HEK293 (cell line): ENCODE results near the gene ESPL1.
A peak's percentile ranks its signal among the peaks of the same experiment; 100 is the strongest.

Experiments
- CTCF ChIA-PET: fragments of 350-600 bp; formaldehyde crosslinking; extraction: SDS; loops from one replicate; lab custom pipeline; 2021; ENCODE audit warnings: antibody characterized with exemption; lab: Yijun Ruan, JAX
- POLR2A ChIA-PET: fragments of 300-600 bp; formaldehyde crosslinking; extraction: SDS; loops from one replicate; lab custom pipeline; 2020; ENCODE audit warnings: antibody characterized with exemption, inconsistent platforms; lab: Yijun Ruan, JAX
- H3K27ac ChIP-seq: fragments of 200-500 bp; sonication (Bioruptor generic); 2 replicates; pipeline ENCODE4 v1.5.1; 2014; ENCODE audit warnings: low read depth, low read length, control low read depth, inconsistent platforms; ENCODE audit errors: extremely low read depth
- H3K36me3 ChIP-seq, 2 experiments: fragments of 200-500 bp in 1 of 2; sonication (Bioruptor generic) in 1 of 2; 1 replicate in 1 of 2; 2 replicates in 1 of 2; pipeline ENCODE4 v1.5.1; 2014 to 2017; ENCODE audit warnings: inconsistent platforms in 2 of 2, low read length in 2 of 2; ENCODE audit not compliant: control insufficient read depth in 2 of 2, insufficient read depth in 1 of 2
- H3K4me1 ChIP-seq: fragments of 200-500 bp; sonication (Bioruptor generic); 2 replicates; pipeline ENCODE4 v1.5.1; 2014; ENCODE audit warnings: mild to moderate bottlenecking, low read length, inconsistent platforms; ENCODE audit not compliant: control insufficient read depth, insufficient read depth
- H3K4me3 ChIP-seq: 2 replicates; pipeline ENCODE4 v1.5.1; 2011; ENCODE audit warnings: low read depth, mild to moderate bottlenecking, control low read depth, low read length, moderate library complexity
- H3K9me3 ChIP-seq: fragments of 200-500 bp; sonication (Bioruptor generic); 2 replicates; pipeline ENCODE4 v1.5.1; 2014; ENCODE audit warnings: low read depth, low read length, inconsistent platforms; ENCODE audit not compliant: control insufficient read depth, insufficient read depth
- GFI1B ChIP-seq: fragments of 450-650 bp; formaldehyde crosslinking; IDR thresholded peaks from 2 replicates; pipeline ENCODE4 v1.5.1; 2016; ENCODE audit warnings: missing biosample characterization, missing genetic modification characterization
- HOXD13 ChIP-seq: sonication (generic); formaldehyde crosslinking; IDR thresholded peaks from 2 replicates; pipeline ENCODE4 v1.8.0; 2022; ENCODE audit warnings: missing genetic modification reagents, borderline replicate concordance
- KLF8 ChIP-seq: fragments of 450-650 bp; formaldehyde crosslinking; IDR thresholded peaks from 2 replicates; pipeline ENCODE4 v1.5.1; 2016; ENCODE audit warnings: missing biosample characterization, missing genetic modification characterization
- MYNN ChIP-seq: fragments of 450-650 bp; formaldehyde crosslinking; IDR thresholded peaks from 2 replicates; pipeline ENCODE4 v1.5.1; 2016; ENCODE audit warnings: missing biosample characterization, missing genetic modification characterization, borderline replicate concordance
- PRDM1 ChIP-seq: fragments of 450-650 bp; formaldehyde crosslinking; IDR thresholded peaks from 2 replicates; pipeline ENCODE4; 2016; ENCODE audit warnings: missing biosample characterization, missing genetic modification characterization
- SALL2 ChIP-seq: fragments of 450-650 bp; formaldehyde crosslinking; IDR thresholded peaks from 2 replicates; pipeline ENCODE4 v1.5.0; 2017; ENCODE audit warnings: missing biosample characterization, mild to moderate bottlenecking, missing genetic modification characterization, borderline replicate concordance
- TRIM28 ChIP-seq: IDR thresholded peaks from 2 replicates; pipeline ENCODE4 v1.6.1; 2011; ENCODE audit warnings: low read length, control low read depth, borderline replicate concordance
- ZBTB1 ChIP-seq: fragments of 450-650 bp; formaldehyde crosslinking; IDR thresholded peaks from 2 replicates; pipeline ENCODE4 v1.5.1; 2016; ENCODE audit warnings: missing biosample characterization, missing genetic modification characterization
- ZBTB8A ChIP-seq: fragments of 450-650 bp; formaldehyde crosslinking; IDR thresholded peaks from 2 replicates; pipeline ENCODE4 v1.5.1; 2016; ENCODE audit warnings: missing biosample characterization, missing genetic modification characterization
- ZFP37 ChIP-seq: fragments of 450-650 bp; formaldehyde crosslinking; IDR thresholded peaks from 2 replicates; pipeline ENCODE4 v1.5.1; 2016; ENCODE audit warnings: missing biosample characterization, missing genetic modification characterization
- ZNF391 ChIP-seq: fragments of 450-650 bp; formaldehyde crosslinking; IDR thresholded peaks from 2 replicates; pipeline ENCODE4 v1.5.1; 2016; ENCODE audit warnings: low read depth, missing biosample characterization, missing genetic modification characterization, borderline replicate concordance
- ZNF394 ChIP-seq: fragments of 450-650 bp; formaldehyde crosslinking; IDR thresholded peaks from 2 replicates; pipeline ENCODE4 v1.5.1; 2016; ENCODE audit warnings: missing biosample characterization, missing genetic modification characterization, mild to moderate bottlenecking, moderate library complexity, borderline replicate concordance
- ZNF626 ChIP-seq: fragments of 450-650 bp; sonication (Bioruptor Pico); formaldehyde crosslinking; IDR thresholded peaks from 2 replicates; pipeline ENCODE4 v1.5.1; 2018; ENCODE audit warnings: missing biosample characterization, missing genetic modification characterization, inconsistent platforms
- ZNF654 ChIP-seq: fragments of 450-650 bp; formaldehyde crosslinking; IDR thresholded peaks from 2 replicates; pipeline ENCODE4 v1.5.1; 2016; ENCODE audit warnings: low read depth, missing biosample characterization, missing genetic modification characterization
- ZNF660 ChIP-seq: fragments of 450-650 bp; IDR thresholded peaks from 2 replicates; pipeline ENCODE4 v1.5.1; 2018; ENCODE audit warnings: missing biosample characterization, mild to moderate bottlenecking, missing genetic modification characterization
- ZNF670 ChIP-seq: fragments of 450-650 bp; formaldehyde crosslinking; IDR thresholded peaks from 2 replicates; pipeline ENCODE4 v1.5.1; 2016; ENCODE audit warnings: missing biosample characterization, missing genetic modification characterization, low read depth
- TF ChIP-seq, protein P1 (sequence below): fragments of 450-650 bp; formaldehyde crosslinking; IDR thresholded peaks from 2 replicates; pipeline ENCODE4 v1.5.1; 2016; ENCODE audit warnings: missing biosample characterization, missing genetic modification characterization
- TF ChIP-seq, protein P2 (sequence below): fragments of 450-650 bp; formaldehyde crosslinking; IDR thresholded peaks from 2 replicates; pipeline ENCODE4 v1.5.1; 2016; ENCODE audit warnings: missing biosample characterization, missing genetic modification characterization
- TF ChIP-seq, protein P3 (sequence below): fragments of 450-650 bp; formaldehyde crosslinking; optimal IDR thresholded peaks from 2 replicates; pipeline ENCODE3; 2016; ENCODE audit warnings: missing biosample characterization, mild to moderate bottlenecking, missing genetic modification characterization
- TF ChIP-seq, protein P4 (sequence below): fragments of 450-650 bp; formaldehyde crosslinking; IDR thresholded peaks from 2 replicates; pipeline ENCODE4 v1.5.1; 2016; ENCODE audit warnings: missing biosample characterization, missing genetic modification characterization, low read depth
- TF ChIP-seq, protein P5 (sequence below): fragments of 450-650 bp; formaldehyde crosslinking; conservative IDR thresholded peaks from 2 replicates; pipeline ENCODE4 v1.5.1; 2016; ENCODE audit warnings: low read depth, missing biosample characterization, missing genetic modification characterization
- TF ChIP-seq, protein P6 (sequence below): fragments of 450-650 bp; formaldehyde crosslinking; IDR thresholded peaks from 2 replicates; pipeline ENCODE4 v1.5.1; 2016; ENCODE audit warnings: missing biosample characterization, missing genetic modification characterization

ESPL1 gene

DNA sequence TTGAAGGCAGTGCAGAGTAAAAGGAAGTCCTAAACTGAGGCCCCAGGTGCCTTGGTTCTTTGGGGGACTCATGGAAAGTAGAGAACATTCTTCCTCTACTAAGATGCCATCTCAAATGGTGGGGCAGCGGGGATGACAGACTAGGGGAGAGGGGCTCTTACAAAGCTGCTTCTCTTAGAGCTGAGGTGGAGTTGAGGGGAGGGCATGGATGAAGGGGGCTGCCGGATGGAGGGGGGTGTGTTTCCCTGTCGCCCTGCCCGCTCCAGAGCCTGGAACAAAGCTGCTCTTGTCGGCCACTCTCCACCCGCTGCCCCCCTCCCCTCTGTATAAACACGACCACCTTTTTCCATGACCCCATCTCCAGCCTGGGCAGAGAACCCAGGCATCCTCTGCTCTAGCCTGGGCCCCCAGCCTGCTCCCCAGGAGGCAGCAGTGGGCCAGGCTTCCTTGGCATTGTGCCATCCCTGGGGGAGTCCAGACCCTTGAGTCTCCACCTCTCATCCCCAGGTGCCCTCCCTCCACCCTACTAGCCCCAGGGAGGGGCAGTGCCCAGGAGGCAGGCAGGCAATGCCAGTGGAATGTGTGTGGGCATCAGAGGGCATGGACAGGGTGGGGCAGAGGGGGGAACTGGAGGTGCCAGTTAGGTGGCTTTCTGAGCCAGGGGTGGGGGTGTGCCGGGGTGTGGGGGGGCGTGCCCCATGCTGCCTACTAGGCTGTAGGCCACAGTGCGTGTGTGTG lies 37.8 kb upstream of the ESPL1 start (continued):
- TF ChIP-seq, protein P1, sequence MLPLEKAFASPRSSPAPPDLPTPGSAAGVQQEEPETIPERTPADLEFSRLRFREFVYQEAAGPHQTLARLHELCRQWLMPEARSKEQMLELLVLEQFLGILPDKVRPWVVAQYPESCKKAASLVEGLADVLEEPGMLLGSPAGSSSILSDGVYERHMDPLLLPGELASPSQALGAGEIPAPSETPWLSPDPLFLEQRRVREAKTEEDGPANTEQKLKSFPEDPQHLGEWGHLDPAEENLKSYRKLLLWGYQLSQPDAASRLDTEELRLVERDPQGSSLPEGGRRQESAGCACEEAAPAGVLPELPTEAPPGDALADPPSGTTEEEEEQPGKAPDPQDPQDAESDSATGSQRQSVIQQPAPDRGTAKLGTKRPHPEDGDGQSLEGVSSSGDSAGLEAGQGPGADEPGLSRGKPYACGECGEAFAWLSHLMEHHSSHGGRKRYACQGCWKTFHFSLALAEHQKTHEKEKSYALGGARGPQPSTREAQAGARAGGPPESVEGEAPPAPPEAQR (tag by site-specific recombination), result no peak

DNA sequence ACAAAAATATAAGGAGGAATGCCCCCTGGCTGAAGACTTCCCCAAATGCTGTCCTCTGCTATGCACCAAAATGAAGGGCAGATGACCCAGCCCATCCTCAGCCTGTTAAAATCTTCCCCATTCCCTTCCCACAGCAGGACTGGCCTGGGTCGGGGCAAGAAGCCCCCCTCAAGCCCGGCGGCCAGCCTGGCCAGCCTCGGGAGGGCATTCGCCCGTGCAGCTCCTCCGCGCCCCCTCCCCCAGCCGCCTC lies 36.5 kb upstream of the ESPL1 start:
- CTCF ChIA-PET, result interaction anchor here (1.1 kb wide), 1 partner anchor 18 kb away, joined by 3 read pairs; no protein-coding TSS in a partner anchor
- H3K4me1 ChIP-seq, result peaks cover 12% of the 10 kb centered on the region
- POLR2A ChIA-PET, result no interaction called here
- peak overlapping the region; percentile 46 for H3K4me3 ChIP-seq
- no peaks in the 10 kb centered on the region for H3K36me3 ChIP-seq
- peak overlapping the region; percentile 46; the same call in 1 of the 2 replicates for H3K27ac ChIP-seq
- H3K9me3 ChIP-seq, result no peaks in the 10 kb centered on the region
- TF ChIP-seq, protein P2, sequence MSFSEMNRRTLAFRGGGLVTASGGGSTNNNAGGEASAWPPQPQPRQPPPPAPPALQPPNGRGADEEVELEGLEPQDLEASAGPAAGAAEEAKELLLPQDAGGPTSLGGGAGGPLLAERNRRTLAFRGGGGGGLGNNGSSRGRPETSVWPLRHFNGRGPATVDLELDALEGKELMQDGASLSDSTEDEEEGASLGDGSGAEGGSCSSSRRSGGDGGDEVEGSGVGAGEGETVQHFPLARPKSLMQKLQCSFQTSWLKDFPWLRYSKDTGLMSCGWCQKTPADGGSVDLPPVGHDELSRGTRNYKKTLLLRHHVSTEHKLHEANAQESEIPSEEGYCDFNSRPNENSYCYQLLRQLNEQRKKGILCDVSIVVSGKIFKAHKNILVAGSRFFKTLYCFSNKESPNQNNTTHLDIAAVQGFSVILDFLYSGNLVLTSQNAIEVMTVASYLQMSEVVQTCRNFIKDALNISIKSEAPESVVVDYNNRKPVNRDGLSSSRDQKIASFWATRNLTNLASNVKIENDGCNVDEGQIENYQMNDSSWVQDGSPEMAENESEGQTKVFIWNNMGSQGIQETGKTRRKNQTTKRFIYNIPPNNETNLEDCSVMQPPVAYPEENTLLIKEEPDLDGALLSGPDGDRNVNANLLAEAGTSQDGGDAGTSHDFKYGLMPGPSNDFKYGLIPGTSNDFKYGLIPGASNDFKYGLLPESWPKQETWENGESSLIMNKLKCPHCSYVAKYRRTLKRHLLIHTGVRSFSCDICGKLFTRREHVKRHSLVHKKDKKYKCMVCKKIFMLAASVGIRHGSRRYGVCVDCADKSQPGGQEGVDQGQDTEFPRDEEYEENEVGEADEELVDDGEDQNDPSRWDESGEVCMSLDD, result peak; percentile 46; the same call in 1 of the 2 replicates
- TF ChIP-seq HOXD13 (CRISPR knock-in tag) (no peak), ZNF654 (no peak), GFI1B (tag by site-specific recombination) (no peak), SALL2 (no peak), ZFP37 (tag by site-specific recombination) (no peak), ZBTB8A (tag by site-specific recombination) (peak; percentile 50), KLF8 (no peak), ZBTB1 (tag by site-specific recombination) (no peak), ZNF391 (tag by site-specific recombination) (peak; percentile 48; the same call in 1 of the 2 replicates), PRDM1 (tag by site-specific recombination) (no peak), ZNF394 (tag by site-specific recombination) (no peak), MYNN (tag by site-specific recombination) (no peak), TRIM28 (no peak), ZNF626 (tag by site-specific recombination) (no peak), ZNF670 (tag by site-specific recombination) (no peak), ZNF660 (no peak)
- TF ChIP-seq, protein P3, sequence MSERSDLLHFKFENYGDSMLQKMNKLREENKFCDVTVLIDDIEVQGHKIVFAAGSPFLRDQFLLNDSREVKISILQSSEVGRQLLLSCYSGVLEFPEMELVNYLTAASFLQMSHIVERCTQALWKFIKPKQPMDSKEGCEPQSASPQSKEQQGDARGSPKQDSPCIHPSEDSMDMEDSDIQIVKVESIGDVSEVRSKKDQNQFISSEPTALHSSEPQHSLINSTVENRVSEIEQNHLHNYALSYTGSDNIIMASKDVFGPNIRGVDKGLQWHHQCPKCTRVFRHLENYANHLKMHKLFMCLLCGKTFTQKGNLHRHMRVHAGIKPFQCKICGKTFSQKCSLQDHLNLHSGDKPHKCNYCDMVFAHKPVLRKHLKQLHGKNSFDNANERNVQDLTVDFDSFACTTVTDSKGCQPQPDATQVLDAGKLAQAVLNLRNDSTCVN, result no peak
- TF ChIP-seq, protein P4, sequence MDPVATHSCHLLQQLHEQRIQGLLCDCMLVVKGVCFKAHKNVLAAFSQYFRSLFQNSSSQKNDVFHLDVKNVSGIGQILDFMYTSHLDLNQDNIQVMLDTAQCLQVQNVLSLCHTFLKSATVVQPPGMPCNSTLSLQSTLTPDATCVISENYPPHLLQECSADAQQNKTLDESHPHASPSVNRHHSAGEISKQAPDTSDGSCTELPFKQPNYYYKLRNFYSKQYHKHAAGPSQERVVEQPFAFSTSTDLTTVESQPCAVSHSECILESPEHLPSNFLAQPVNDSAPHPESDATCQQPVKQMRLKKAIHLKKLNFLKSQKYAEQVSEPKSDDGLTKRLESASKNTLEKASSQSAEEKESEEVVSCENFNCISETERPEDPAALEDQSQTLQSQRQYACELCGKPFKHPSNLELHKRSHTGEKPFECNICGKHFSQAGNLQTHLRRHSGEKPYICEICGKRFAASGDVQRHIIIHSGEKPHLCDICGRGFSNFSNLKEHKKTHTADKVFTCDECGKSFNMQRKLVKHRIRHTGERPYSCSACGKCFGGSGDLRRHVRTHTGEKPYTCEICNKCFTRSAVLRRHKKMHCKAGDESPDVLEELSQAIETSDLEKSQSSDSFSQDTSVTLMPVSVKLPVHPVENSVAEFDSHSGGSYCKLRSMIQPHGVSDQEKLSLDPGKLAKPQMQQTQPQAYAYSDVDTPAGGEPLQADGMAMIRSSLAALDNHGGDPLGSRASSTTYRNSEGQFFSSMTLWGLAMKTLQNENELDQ (tag by site-specific recombination), result no peak
- TF ChIP-seq, protein P5, sequence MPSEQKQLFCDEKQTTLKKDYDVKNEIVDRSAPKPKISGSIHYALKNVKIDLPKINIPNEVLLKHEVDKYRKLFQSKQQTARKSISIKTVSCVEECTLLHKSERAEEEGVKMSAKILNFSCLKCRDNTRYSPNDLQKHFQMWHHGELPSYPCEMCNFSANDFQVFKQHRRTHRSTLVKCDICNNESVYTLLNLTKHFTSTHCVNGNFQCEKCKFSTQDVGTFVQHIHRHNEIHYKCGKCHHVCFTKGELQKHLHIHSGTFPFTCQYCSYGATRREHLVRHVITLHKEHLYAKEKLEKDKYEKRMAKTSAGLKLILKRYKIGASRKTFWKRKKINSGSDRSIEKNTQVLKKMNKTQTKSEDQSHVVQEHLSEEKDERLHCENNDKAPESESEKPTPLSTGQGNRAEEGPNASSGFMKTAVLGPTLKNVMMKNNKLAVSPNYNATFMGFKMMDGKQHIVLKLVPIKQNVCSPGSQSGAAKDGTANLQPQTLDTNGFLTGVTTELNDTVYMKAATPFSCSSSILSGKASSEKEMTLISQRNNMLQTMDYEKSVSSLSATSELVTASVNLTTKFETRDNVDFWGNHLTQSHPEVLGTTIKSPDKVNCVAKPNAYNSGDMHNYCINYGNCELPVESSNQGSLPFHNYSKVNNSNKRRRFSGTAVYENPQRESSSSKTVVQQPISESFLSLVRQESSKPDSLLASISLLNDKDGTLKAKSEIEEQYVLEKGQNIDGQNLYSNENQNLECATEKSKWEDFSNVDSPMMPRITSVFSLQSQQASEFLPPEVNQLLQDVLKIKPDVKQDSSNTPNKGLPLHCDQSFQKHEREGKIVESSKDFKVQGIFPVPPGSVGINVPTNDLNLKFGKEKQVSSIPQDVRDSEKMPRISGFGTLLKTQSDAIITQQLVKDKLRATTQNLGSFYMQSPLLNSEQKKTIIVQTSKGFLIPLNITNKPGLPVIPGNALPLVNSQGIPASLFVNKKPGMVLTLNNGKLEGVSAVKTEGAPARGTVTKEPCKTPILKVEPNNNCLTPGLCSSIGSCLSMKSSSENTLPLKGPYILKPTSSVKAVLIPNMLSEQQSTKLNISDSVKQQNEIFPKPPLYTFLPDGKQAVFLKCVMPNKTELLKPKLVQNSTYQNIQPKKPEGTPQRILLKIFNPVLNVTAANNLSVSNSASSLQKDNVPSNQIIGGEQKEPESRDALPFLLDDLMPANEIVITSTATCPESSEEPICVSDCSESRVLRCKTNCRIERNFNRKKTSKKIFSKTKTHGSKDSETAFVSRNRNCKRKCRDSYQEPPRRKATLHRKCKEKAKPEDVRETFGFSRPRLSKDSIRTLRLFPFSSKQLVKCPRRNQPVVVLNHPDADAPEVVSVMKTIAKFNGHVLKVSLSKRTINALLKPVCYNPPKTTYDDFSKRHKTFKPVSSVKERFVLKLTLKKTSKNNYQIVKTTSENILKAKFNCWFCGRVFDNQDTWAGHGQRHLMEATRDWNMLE (tag by site-specific recombination), result no peak
- TF ChIP-seq, protein P6, sequence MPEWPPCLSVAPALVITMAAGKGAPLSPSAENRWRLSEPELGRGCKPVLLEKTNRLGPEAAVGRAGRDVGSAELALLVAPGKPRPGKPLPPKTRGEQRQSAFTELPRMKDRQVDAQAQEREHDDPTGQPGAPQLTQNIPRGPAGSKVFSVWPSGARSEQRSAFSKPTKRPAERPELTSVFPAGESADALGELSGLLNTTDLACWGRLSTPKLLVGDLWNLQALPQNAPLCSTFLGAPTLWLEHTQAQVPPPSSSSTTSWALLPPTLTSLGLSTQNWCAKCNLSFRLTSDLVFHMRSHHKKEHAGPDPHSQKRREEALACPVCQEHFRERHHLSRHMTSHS (tag by site-specific recombination), result no peak
